Mesothelial cell of epicardium (in vitro differentiated cells): ENCODE data around the gene A1CF. TPM values are rescaled to one million over a fixed set of nuclear protein-coding genes. Genes with fewer than 3 reads are reported as not detected.
"Not testable (repeated sequence)": the region's sequence is repeated elsewhere in the genome, so short reads cannot be mapped to it uniquely, and the experiment has no call there.

Experiments
- DNase-seq, 2 experiments: peaks; one replicate each; pipeline ENCODE4 v3.0.0; 2021; ENCODE audit warnings: low spot score in 2 of 2; ENCODE audit not compliant: unreplicated experiment in 2 of 2
- H3K27ac Mint-ChIP-seq: 2 replicates; pipeline ENCODE4 v1.8.0; 2021; ENCODE audit warnings: mixed read lengths
- H3K27me3 Mint-ChIP-seq: 2 replicates; pipeline ENCODE4 v1.8.0; 2021; ENCODE audit warnings: low read depth, mixed read lengths
- H3K36me3 Mint-ChIP-seq: 2 replicates; pipeline ENCODE4 v1.8.0; 2021; ENCODE audit warnings: mixed read lengths
- H3K4me1 Mint-ChIP-seq: 2 replicates; pipeline ENCODE4 v1.8.0; 2021; ENCODE audit warnings: mixed read lengths
- H3K4me3 Mint-ChIP-seq: 2 replicates; pipeline ENCODE4 v1.8.0; 2021; ENCODE audit warnings: mild to moderate bottlenecking, moderate library complexity, mixed read lengths
- H3K9me3 Mint-ChIP-seq: 2 replicates; pipeline ENCODE4 v1.8.0; 2021; ENCODE audit warnings: mixed read lengths
- CTCF ChIP-seq: fragments of 200-600 bp; sonication (generic); IDR thresholded peaks from one replicate; pipeline ENCODE4 v1.5.0; 2021; ENCODE audit warnings: antibody characterized with exemption; ENCODE audit not compliant: unreplicated experiment
- total RNA-seq: library from RNA; stranded (reverse); gene quantifications from 3 replicates; pipeline ENCODE4 v1.2.1, GENCODE V29; 2021

The A1CF gene
- total RNA-seq, 1 donor from 2014 or later, result not detected

GRCh38 chr10:50896721-50897120, 11.3 kb upstream of the A1CF start:
- H3K36me3 Mint-ChIP-seq, result no peaks in the 10 kb centered on the region
- H3K27ac Mint-ChIP-seq, result no peak overlapping the region
- H3K9me3 Mint-ChIP-seq, result no peaks in the 10 kb centered on the region
- no peak for DNase-seq
- no peak overlapping the region for H3K4me3 Mint-ChIP-seq
- H3K4me1 Mint-ChIP-seq, result no peaks in the 10 kb centered on the region
- no peak for TF ChIP-seq CTCF
- H3K27me3 Mint-ChIP-seq, result peaks cover 58% of the 10 kb centered on the region

- no peak for DNase-seq
- H3K9me3 Mint-ChIP-seq, result no peaks in the 10 kb centered on the region
- peaks cover 53% of the 10 kb centered on the region for H3K27me3 Mint-ChIP-seq
- no peaks in the 10 kb centered on the region for H3K4me1 Mint-ChIP-seq
- H3K36me3 Mint-ChIP-seq, result no peaks in the 10 kb centered on the region
- H3K27ac Mint-ChIP-seq, result no peak overlapping the region
- TF ChIP-seq CTCF, result no peak
- H3K4me3 Mint-ChIP-seq, result no peak overlapping the region
Observed at GRCh38 chr10:50894312-50894711, 8.9 kb upstream of the A1CF start.

GRCh38 chr10:50892467-50892866, 7.0 kb upstream of the A1CF start:
- DNase-seq, result no peak
- no peaks in the 10 kb centered on the region for H3K9me3 Mint-ChIP-seq
- no peak overlapping the region for H3K4me3 Mint-ChIP-seq
- no peak for TF ChIP-seq CTCF
- H3K27me3 Mint-ChIP-seq, result peaks cover 45% of the 10 kb centered on the region
- H3K4me1 Mint-ChIP-seq, result no peaks in the 10 kb centered on the region
- no peak overlapping the region for H3K27ac Mint-ChIP-seq
- H3K36me3 Mint-ChIP-seq, result no peaks in the 10 kb centered on the region

GRCh38 chr10:50884302-50884701, 1.1 kb downstream of the A1CF start:
- no peak for DNase-seq
- Mint-ChIP-seq H3K36me3 (no peaks in the 10 kb centered on the region), H3K9me3 (no peaks in the 10 kb centered on the region), H3K27me3 (peaks cover 53% of the 10 kb centered on the region), H3K4me3 (no peak overlapping the region), H3K27ac (no peak overlapping the region), H3K4me1 (no peaks in the 10 kb centered on the region)
- no peak for TF ChIP-seq CTCF

- TF ChIP-seq CTCF, result no peak
- Mint-ChIP-seq H3K4me1 (no peaks in the 10 kb centered on the region), H3K9me3 (no peaks in the 10 kb centered on the region), H3K27ac (no peak overlapping the region), H3K36me3 (no peaks in the 10 kb centered on the region), H3K4me3 (no peak overlapping the region), H3K27me3 (peaks cover 49% of the 10 kb centered on the region)
- no peak for DNase-seq
Observed at GRCh38 chr10:50883629-50884028, 1.8 kb downstream of the A1CF start.

- H3K4me1 Mint-ChIP-seq, result no peaks in the 10 kb centered on the region
- peaks cover 49% of the 10 kb centered on the region for H3K27me3 Mint-ChIP-seq
- no peaks in the 10 kb centered on the region for H3K36me3 Mint-ChIP-seq
- H3K9me3 Mint-ChIP-seq, result no peaks in the 10 kb centered on the region
- no peak overlapping the region for H3K27ac Mint-ChIP-seq
- no peak for DNase-seq
- no peak overlapping the region for H3K4me3 Mint-ChIP-seq
- TF ChIP-seq CTCF, result no peak
Observed at GRCh38 chr10:50882540-50882983, 2.9 kb downstream of the A1CF start.

- peaks cover 35% of the 10 kb centered on the region for H3K27me3 Mint-ChIP-seq
- H3K9me3 Mint-ChIP-seq, H3K27ac Mint-ChIP-seq, H3K4me1 Mint-ChIP-seq, H3K4me3 Mint-ChIP-seq, DNase-seq, H3K36me3 Mint-ChIP-seq: not testable (repeated sequence)
Observed at GRCh38 chr10:50881046-50881445, 4.4 kb downstream of the A1CF start.
